Kidney (tissue), 14 donors: Measurements from ENCODE around the gene UBASH3B. TPM values are rescaled to one million over a fixed set of nuclear protein-coding genes. Genes with fewer than 3 reads are reported as not detected.
A peak's percentile ranks its signal among the peaks of the same experiment; 100 is the strongest.

Source experiments
- DNase-seq, 5 donors: peaks; one replicate each; pipeline ENCODE4 v3.0.0-alpha.2; 2013 to 2020
- FAIRE-seq: peaks from 2 replicates; lab custom pipeline; 2012; peaks lifted over from hg19 to GRCh38; lab: Jason Lieb, UNC
- H3K27ac ChIP-seq, 2 donors: one replicate each; pipeline ENCODE4 v1.7.0; 2013; ENCODE audit warnings: low read depth in 2 of 2, low read length in 2 of 2, inconsistent platforms in 1 of 2
- H3K27me3 ChIP-seq: one replicate; pipeline ENCODE4 v1.7.1; 2013; ENCODE audit warnings: low read length, inconsistent platforms; ENCODE audit not compliant: control insufficient read depth, insufficient read depth
- H3K36me3 ChIP-seq, 3 donors: one replicate each; pipeline versions ENCODE4 v1.7.0 to v1.7.1; 2013; ENCODE audit warnings: low read length in 3 of 3, control low read depth in 1 of 3, inconsistent platforms in 1 of 3; ENCODE audit not compliant: insufficient read depth in 3 of 3, control insufficient read depth in 2 of 3
- H3K4me1 ChIP-seq, 3 donors: one replicate each; pipeline versions ENCODE4 v1.7.0 to v1.7.1; 2013; ENCODE audit warnings: low read length in 3 of 3, inconsistent platforms in 1 of 3, low read depth in 1 of 3; ENCODE audit not compliant: control insufficient read depth in 2 of 3, insufficient read depth in 2 of 3
- H3K4me3 ChIP-seq, 3 donors: one replicate each; pipeline versions ENCODE4 v1.7.0 to v1.8.1; 2013; ENCODE audit warnings: low read length in 3 of 3, control low read depth in 1 of 3, inconsistent platforms in 1 of 3
- H3K9ac ChIP-seq, 3 donors: one replicate each; pipeline versions ENCODE4 v1.7.0 to v1.7.1; 2013; ENCODE audit warnings: low read length in 3 of 3, control low read depth in 1 of 3, inconsistent platforms in 1 of 3
- H3K9me3 ChIP-seq, 3 donors: one replicate each; pipeline versions ENCODE4 v1.7.0 to v1.7.1; 2013; ENCODE audit warnings: low read length in 3 of 3, control low read depth in 1 of 3, inconsistent platforms in 1 of 3; ENCODE audit not compliant: control insufficient read depth in 2 of 3, insufficient read depth in 1 of 3
- intact Hi-C: fragments of 100-400 bp; cut with DNase I; formaldehyde crosslinking; loops from one replicate; pipeline ENCODE4 v1.11.1; 2022
- polyA plus RNA-seq: library from polyadenylated mRNA; stranded (reverse); fragments of 350-450 nt; fragmentation: Illumina TruSeq; extraction: RNeasy Lipid Tissue Mini Kit (QIAGEN cat#74804); gene quantifications from one replicate; pipeline ENCODE4 v1.2.3, GENCODE V29; 2014; ENCODE audit warnings: low read depth, low replicate concordance; ENCODE audit not compliant: insufficient read depth
- total RNA-seq: library from RNA; stranded (reverse); fragmentation: NEBNext Ultra II Directional; extraction: Animal tissue kit (Norgen Biotek cat#: 25700); gene quantifications from one replicate; pipeline ENCODE4 v1.2.1, GENCODE V29; 2021
- TF ChIP-seq, protein P1 (sequence below): IDR thresholded peaks from 3 replicates; pipeline ENCODE4 v1.5.1; 2012; ENCODE audit warnings: mild to moderate bottlenecking, moderate library complexity, borderline replicate concordance; ENCODE audit not compliant: insufficient read depth; ENCODE audit errors: extremely low read depth
- donor health status: control.
- donor health status: control.
- donor health status: control.
- donor health status: control.
- donor health status: control.
- donor health status: DM: yes; HTN: yes; CAD: no.
- donor health status: Normal renal cell carcinoma (clear cell type).

The UBASH3B gene
- total and polyA plus RNA-seq, 2 donors from 2014 or later: 0.62 to 22.8 TPM

DNA sequence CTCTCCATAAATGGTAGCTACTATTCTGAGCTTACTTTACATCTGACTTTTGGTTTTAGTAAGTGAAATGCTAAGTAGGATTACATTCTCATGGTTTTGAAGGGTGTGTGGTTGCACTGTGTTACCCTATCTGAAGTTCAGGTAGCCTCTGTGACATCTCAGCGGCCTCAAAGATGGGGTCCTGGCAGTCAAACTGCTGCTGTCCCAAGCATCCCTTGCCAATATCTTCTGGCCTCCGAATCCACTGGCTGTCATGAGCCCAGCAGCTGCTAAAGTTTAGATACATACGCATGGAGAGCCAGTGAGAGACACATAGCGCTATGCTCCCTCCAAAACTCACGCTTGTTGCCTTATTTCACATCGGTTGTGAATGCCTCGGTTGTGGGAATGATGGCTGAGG, 34.9 kb downstream of the UBASH3B start:
- no peaks in the 10 kb centered on the region for H3K27me3 ChIP-seq
- TF ChIP-seq, protein P1, sequence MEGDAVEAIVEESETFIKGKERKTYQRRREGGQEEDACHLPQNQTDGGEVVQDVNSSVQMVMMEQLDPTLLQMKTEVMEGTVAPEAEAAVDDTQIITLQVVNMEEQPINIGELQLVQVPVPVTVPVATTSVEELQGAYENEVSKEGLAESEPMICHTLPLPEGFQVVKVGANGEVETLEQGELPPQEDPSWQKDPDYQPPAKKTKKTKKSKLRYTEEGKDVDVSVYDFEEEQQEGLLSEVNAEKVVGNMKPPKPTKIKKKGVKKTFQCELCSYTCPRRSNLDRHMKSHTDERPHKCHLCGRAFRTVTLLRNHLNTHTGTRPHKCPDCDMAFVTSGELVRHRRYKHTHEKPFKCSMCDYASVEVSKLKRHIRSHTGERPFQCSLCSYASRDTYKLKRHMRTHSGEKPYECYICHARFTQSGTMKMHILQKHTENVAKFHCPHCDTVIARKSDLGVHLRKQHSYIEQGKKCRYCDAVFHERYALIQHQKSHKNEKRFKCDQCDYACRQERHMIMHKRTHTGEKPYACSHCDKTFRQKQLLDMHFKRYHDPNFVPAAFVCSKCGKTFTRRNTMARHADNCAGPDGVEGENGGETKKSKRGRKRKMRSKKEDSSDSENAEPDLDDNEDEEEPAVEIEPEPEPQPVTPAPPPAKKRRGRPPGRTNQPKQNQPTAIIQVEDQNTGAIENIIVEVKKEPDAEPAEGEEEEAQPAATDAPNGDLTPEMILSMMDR: no peak
- intact Hi-C loops: no loop called here
- no peak overlapping the region for H3K4me3 ChIP-seq
- no peak overlapping the region for H3K27ac ChIP-seq
- no peak overlapping the region for H3K9ac ChIP-seq
- FAIRE-seq: no peak
- H3K4me1 ChIP-seq: no peaks in the 10 kb centered on the region
- no peaks in the 10 kb centered on the region for H3K36me3 ChIP-seq
- DNase-seq: no peak
- no peaks in the 10 kb centered on the region for H3K9me3 ChIP-seq

DNA sequence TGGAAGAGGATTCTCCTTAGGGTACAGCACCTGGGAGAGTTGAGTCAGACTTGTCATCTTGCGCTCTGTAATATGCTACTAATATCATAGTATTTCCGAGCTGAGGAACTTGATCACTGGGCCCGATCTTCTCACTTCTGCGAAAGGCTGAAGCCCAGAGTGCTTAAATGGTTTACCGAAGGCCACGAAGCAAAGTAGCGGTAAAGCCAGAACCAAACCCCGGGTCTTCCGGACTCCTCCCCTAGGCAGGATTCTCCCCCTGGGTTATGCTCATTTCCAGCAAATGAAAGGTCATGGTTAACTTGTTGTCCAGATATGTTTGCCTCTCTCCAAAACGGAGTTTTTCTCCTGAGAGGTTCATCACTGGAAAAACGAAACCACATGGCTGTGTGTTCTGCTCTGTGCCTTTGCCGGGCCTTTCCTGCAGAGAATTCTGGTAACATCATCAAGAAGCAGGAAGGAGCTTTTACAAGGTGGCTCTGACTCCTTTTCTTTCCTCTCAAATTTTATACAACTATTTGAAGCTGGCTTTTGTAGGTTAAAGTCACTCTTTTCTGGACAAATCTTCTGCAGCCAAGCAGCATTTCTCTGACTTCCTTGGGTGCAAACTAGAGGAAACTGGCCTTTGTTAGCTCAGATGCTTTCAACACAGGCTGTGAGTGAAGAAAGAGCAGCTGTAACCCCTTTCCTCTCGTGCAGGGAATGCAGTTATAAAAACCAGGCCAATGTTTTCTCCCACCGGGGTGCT, 35.5 kb downstream of the UBASH3B start:
- intact Hi-C loops: no loop called here
- FAIRE-seq: no peak
- H3K4me3 ChIP-seq: no peak overlapping the region

DNA sequence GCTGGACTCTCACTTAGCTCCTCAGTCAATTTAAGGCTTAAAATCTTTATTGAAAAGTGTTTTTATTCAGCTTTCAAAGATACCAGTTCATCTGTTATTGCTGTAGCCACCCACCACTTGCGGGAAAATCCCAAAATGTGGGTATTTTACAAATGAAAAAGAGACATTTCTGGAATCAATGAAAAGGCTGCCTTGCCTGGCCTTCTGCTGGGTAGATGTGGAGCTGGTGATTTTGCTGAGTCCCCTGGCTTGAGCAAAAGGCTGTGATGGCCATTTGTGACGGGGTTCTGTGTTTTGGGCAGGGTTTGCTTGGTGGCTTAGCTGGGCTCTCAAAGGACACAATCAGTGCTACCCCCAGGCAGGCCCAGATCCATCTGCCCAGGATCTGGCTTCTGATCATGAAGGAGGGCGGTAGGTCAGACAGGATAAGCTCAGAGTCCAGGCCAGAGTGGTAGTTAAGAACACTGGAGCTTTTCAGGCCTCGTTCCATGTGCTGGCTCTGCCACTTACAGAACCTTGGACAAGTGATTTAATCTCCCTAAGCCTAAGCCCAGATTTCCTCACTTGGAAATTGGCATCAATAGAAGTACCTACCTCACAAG, 36.1 kb downstream of the UBASH3B start:
- Histone ChIP-seq H3K9me3 (no peaks in the 10 kb centered on the region), H3K9ac (peak overlapping the region in 1 of 3 donors; percentile 46), H3K36me3 (no peaks in the 10 kb centered on the region), H3K27me3 (no peaks in the 10 kb centered on the region), H3K4me1 (no peaks in the 10 kb centered on the region), H3K4me3 (no peak overlapping the region), H3K27ac (no peak overlapping the region)
- no peak for FAIRE-seq
- TF ChIP-seq, protein P1: no peak
- DNase-seq: no peak
- intact Hi-C loops: no loop called here

More for the DNA sequence above, 35.5 kb downstream of the UBASH3B start:
- H3K36me3 ChIP-seq: no peaks in the 10 kb centered on the region
- no peaks in the 10 kb centered on the region for H3K4me1 ChIP-seq
- no peaks in the 10 kb centered on the region for H3K9me3 ChIP-seq
- TF ChIP-seq, protein P1: no peak
- H3K27me3 ChIP-seq: no peaks in the 10 kb centered on the region
- H3K9ac ChIP-seq: peak overlapping the region in 1 of 3 donors; percentile 46
- DNase-seq: peak in 2 of 5 donors; percentile 48 to 78
- H3K27ac ChIP-seq: no peak overlapping the region
